ENCODE measurements around the gene SART3.
"Not testable (repeated sequence)": the region's sequence is repeated elsewhere in the genome, so short reads cannot be mapped to it uniquely, and the experiment has no call there.

Gene SART3

GRCh38 chr12:108581311-108582227 is 20.6 kb upstream of the SART3 start:
- no peak for DNase-seq (ENCODE audit: low read depth in 2 of 2)

- DNase-seq (ENCODE audit: low read depth in 2 of 2) = no peak
Observed at GRCh38 chr12:108580531-108580930, 19.6 kb upstream of the SART3 start.

GRCh38 chr12:108578813-108579212 is 17.8 kb upstream of the SART3 start:
- no peak for DNase-seq (ENCODE audit: low read depth in 2 of 2)

DNA sequence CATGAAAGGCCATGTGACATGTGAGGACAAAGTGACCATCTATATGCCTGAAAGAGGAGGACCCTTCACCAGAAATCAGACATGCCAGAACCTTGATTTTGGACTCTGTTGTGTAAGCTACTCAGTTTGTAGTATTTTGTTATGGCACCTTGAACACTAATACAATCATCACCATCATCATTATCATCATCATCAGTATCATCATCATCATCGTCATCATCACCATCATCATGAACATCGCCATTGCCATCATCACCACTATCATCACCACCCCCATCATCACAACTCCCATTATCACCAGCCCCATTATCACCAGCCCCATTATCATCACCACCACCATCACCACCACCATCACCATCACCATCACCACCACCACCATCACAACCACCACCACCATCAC is 17.3 kb upstream of the SART3 start:
- no peak for DNase-seq (ENCODE audit: low read depth in 2 of 2)

DNA sequence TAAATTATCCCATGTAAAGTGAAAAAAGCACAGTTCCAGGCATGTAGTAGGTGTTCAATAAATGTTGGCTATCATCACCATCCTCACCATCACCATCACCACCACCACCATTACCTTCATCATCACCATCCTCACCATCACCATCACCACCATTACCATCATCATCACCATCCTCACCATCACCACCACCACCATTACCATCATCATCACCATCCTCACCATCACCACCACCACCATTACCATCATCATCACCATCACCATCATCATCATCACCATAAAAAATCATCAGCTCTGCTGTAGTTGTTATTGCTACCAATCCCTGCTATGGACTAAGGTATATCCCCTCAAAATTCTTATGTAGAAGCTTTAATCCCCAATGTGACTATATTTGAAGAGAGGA is 16.5 kb upstream of the SART3 start:
- no peak for DNase-seq (ENCODE audit: low read depth in 2 of 2)

DNA sequence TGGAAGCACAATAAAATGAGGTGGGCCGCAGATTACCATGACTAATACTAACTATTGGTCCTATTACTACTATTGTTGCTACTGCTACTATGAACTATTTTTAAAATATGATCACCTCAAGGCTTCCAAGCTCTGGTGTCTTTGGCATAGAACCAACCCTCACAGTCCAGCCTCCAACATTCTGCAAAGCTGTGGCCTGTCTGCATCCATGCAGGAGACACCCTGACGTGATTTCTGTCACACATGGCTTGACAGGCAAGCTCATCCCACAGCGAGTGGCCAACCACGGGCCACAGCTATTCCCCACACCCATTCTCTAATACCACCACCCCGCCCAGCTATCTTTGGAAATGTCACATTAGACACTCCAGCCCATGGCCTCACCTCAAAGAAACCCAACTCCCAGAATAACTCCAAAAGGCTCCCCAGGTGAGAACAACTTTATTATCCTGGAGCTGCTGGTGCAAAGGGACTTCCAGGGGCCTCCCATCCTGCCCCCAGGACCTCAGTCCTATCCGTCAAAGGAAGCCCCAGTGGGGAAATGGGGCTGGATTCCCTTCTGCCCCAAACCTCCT is 15.8 kb upstream of the SART3 start:
- no peak for DNase-seq (ENCODE audit: low read depth in 2 of 2)

GRCh38 chr12:108575199-108575912 is 14.4 kb upstream of the SART3 start:
- no peak for DNase-seq (ENCODE audit: low read depth in 2 of 2)

- DNase-seq (ENCODE audit: low read depth in 2 of 2) = not testable (repeated sequence)
Observed at GRCh38 chr12:108574276-108574675, 13.3 kb upstream of the SART3 start.

DNA sequence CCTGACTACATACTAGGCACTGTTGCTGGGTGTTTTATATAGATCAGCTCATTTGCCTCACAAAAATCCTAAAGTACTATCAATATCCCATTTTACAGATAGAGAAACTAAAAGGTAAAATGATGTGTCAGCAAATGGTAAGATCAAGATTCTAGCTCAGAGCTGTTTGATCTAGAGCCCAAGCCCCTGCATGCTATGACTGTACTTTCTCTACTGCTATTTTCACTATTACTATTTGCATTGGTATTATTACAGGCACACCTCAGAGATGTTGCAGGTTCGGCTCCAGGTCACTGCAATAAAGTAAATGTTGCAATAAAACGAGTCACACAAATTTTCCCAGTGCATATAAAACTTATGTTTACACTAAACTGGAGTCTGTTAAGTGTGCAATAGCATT is 12.3 kb upstream of the SART3 start:
- no peak for DNase-seq (ENCODE audit: low read depth in 2 of 2)

- DNase-seq (ENCODE audit: low read depth in 2 of 2) = no peak
Observed at GRCh38 chr12:108572166-108572790, 11.3 kb upstream of the SART3 start.

GRCh38 chr12:108571609-108572165 is 10.7 kb upstream of the SART3 start:
- no peak for DNase-seq (ENCODE audit: low read depth in 2 of 2)

GRCh38 chr12:108570743-108571608 is 10.0 kb upstream of the SART3 start:
- DNase-seq (ENCODE audit: low read depth in 2 of 2) = no peak

DNA sequence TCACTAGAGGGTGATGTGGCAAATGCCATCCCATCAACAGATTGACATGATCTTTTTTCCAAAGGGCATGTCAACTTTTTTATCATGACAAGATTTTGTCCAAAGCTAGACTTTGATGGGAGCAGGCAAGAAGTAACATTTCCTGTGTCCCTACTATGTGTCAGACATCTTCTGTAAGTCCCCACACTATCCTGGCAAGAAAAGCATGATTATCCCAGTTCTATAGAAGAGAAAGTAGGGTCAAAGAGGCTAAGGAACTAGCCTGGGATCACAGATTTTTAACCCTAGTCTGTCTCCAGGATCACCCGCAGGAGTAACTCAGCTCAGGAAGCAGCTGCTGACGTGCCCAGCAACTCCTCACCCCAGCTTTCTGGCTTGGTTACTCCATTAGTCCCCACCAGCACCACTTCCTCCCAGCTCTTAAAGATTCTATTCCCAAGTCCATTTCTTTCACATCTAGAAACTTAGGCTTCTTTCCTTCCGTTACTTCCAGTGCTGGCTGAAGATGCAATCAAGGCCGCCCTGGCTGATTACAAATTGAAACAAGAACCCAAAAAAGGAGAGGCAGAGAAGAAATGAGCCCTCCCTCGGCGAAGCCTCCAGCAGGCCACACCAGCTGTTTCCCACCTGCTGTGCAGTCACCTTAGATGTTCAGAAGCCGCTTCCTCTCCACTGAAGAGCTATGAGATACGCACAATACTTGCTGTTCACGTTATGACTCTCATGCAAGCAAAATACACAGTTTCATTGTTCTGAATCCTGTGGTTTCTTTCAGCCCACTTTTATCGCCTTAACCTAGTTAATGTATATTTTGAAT is 7.6 kb upstream of the SART3 start:
- peak; percentile 15 to 37 for DNase-seq (ENCODE audit: low read depth in 2 of 2)

GRCh38 chr12:108567406-108568337 is 6.7 kb upstream of the SART3 start:
- DNase-seq (ENCODE audit: low read depth in 2 of 2) = no peak

DNA sequence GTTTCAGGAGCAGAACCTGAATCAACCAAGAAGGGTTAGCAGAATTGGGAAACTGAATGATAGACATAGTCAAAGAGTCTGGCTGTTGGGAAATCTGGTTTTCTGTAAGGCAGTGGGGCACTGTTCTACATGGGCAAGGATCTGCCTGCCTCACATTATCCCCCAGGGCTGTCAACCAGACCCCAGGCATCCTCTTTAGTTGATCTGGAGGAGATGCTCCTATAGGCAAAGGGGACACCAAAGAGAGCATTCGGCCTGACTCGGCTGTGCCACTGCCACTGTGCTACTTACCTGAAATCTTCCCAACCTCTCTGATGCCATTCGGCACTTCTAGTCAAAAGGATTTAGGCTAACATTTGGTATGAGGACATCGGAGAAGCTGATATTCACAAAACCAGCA is 5.5 kb upstream of the SART3 start:
- DNase-seq (ENCODE audit: low read depth in 2 of 2) = no peak

DNA sequence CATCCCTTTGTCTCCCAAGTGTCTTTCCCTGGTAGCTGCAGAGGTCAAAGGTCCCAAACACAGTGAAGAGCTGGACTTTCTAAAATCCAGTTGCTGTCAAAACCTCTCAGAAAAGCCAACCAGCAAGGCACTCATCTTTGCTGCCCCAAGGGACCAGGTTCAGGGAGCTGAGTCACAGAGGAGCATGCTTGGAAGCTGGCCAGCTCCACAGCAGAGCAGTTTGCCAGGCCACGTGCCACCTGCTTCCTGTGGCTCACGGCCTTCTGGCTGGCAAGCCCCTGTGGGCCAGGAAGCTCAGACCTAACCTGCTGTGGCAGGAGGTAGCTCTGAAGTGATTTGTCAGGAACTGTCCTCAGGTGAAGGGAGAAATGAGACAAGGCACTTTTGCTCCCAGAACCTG is 5.0 kb upstream of the SART3 start:
- DNase-seq (ENCODE audit: low read depth in 2 of 2) = peak in 1 of 2 donors; percentile 36

DNA sequence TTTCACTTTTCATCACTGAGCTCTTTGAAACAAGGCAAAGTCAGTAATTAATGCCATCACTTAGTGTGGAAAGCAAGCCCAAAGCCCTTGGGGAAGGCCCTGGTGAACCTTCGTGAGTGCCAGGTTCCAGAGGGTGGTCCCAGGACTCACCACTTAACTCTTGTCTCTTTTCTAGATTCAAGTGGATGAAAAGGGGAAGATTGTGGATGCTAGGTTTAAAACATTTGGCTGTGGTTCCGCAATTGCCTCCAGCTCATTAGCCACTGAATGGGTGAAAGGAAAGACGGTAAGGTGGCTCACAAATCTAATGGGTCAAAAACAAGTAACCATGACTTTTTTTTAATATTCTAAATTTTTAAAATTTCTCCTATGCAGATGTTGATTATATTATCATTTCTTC is 4.2 kb upstream of the SART3 start:
- no peak for DNase-seq (ENCODE audit: low read depth in 2 of 2)

GRCh38 chr12:108564724-108565123 is 3.8 kb upstream of the SART3 start:
- no peak for DNase-seq (ENCODE audit: low read depth in 2 of 2)

DNA sequence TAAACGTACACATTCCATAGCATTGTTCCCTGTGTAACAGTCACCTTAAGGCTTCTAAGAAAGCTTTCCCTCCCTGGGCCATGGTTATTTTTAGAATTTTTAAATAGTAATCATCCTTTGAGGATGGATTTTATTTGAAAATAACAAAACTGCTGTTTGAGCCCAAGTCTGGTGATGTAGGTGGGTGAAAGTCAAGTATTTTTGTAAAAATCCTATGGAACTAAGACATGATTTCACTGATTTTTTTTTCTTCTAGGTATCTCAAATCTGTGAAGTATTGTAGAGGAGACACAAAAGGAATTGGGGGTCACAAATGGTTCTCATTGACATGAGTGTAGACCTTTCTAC is 2.8 kb upstream of the SART3 start:
- DNase-seq (ENCODE audit: low read depth in 2 of 2) = no peak

All from stimulated activated CD4-positive, alpha-beta T cell treated with anti-CD3 and anti-CD28 coated beads, Interleukin-1b, Interleukin-23, amount 100 ng/mL, for 1 hour (primary cell).